Esophagus squamous epithelium (tissue), 4 donors: Measurements from ENCODE around the gene CERKL.

ENCODE experiments used
- CTCF ChIP-seq, 6 experiments: fragments of 450-650 bp in 4 of 6; fragments of 200-600 bp in 2 of 6; sonication (generic) in 2 of 6; IDR thresholded peaks; one replicate each; pipeline ENCODE4 v1.5.1; 2016 to 2019; ENCODE audit warnings: antibody characterized with exemption in 6 of 6, mild to moderate bottlenecking in 4 of 6, moderate library complexity in 4 of 6
- POLR2A ChIP-seq, 4 donors: fragments of 450-650 bp; IDR thresholded peaks; one replicate each; pipeline ENCODE4 v1.6.1; 2017; ENCODE audit warnings: antibody characterized with exemption in 4 of 4, mild to moderate bottlenecking in 4 of 4, moderate library complexity in 3 of 4

- TF ChIP-seq CTCF (IDR thresholded peaks at IDR 0.05): no peak
- no peak for TF ChIP-seq POLR2A (IDR thresholded peaks at IDR 0.05)
These were observed 30.2 kb downstream of the CERKL start for GRCh38 chr2:181626671-181627070.
